OCI-LY3 (cell line): ENCODE data around the gene MBIP.

ENCODE experiments used
- EZH2phosphoT487 ChIP-seq: fragments of 200-600 bp; shearing (Covaris generic); IDR thresholded peaks from 2 replicates; pipeline ENCODE4 v1.6.1; 2018; ENCODE audit warnings: antibody characterized with exemption, mixed run types, low read depth
- TF ChIP-seq, protein P1 (sequence below): fragments of 200-600, 300-600 bp; sonication (generic); IDR thresholded peaks from 2 replicates; pipeline ENCODE4 v1.5.1; 2014; ENCODE audit warnings: antibody characterized with exemption, low read length, low read depth

DNA sequence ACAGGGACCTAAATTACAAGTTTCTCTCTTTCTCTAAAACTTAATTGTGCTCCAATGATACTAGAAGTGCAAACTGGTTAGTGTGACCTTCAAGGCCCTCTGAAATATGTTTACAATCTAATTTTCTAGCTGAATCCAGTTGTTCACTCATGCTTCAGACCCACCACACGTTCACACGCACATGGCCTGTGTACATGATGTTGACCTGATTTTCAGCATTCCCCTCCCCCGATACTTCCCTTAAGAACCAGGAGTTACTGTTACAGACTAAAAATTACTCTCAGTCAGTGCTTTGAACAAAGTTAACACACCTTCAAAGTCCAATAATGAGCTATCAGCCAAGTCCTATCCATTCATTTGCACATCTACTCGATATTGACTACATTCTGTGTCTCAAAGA lies 16.5 kb downstream of the MBIP start:
- TF ChIP-seq, protein P1, sequence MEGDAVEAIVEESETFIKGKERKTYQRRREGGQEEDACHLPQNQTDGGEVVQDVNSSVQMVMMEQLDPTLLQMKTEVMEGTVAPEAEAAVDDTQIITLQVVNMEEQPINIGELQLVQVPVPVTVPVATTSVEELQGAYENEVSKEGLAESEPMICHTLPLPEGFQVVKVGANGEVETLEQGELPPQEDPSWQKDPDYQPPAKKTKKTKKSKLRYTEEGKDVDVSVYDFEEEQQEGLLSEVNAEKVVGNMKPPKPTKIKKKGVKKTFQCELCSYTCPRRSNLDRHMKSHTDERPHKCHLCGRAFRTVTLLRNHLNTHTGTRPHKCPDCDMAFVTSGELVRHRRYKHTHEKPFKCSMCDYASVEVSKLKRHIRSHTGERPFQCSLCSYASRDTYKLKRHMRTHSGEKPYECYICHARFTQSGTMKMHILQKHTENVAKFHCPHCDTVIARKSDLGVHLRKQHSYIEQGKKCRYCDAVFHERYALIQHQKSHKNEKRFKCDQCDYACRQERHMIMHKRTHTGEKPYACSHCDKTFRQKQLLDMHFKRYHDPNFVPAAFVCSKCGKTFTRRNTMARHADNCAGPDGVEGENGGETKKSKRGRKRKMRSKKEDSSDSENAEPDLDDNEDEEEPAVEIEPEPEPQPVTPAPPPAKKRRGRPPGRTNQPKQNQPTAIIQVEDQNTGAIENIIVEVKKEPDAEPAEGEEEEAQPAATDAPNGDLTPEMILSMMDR, result no peak
- TF ChIP-seq EZH2phosphoT487, result no peak
